Measurements from ENCODE around the gene JADE3.

JADE3 gene

DNA sequence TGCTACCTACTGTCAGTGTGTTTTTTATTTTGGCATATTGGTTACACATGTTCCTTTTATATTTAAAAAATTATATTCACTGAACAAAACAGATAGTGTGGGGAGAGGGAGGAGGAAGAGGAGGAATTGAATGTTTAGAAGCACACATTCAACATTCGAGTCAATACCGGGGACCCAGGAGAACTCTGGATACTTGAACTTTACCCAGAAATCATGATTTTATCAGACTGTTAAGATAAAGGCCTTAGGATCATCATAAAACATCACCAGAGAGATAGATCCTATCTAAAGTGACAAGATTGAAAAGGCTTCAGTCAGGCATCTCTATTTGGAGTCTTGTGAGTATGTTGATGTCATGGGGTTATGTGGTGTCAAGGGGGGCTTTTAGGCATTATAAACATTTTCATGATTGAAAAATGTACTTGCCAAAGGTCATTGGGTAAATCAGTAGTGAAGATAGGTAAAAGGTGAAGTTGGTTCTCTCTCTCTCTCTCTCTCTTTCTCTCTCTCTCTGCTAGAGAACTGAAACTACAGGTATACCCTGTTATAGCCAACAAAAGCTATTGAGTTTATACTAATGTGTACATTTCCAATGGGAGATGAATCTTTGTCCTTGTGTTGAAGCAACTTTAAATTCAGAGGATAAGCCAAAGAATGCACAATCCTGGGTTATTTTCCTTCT, 149.2 kb downstream of the JADE3 start:
- no peaks in the 10 kb centered on the region for H3K27me3 ChIP-seq
- no peaks in the 10 kb centered on the region for H3K9me3 ChIP-seq
- H3K4me1 ChIP-seq: no peaks in the 10 kb centered on the region
- no peaks in the 10 kb centered on the region for H3K36me3 ChIP-seq
- no peak overlapping the region for H3K4me3 ChIP-seq (ENCODE audit: low read depth, low read length)
- DNase-seq: no peak
- TF ChIP-seq, protein P1, sequence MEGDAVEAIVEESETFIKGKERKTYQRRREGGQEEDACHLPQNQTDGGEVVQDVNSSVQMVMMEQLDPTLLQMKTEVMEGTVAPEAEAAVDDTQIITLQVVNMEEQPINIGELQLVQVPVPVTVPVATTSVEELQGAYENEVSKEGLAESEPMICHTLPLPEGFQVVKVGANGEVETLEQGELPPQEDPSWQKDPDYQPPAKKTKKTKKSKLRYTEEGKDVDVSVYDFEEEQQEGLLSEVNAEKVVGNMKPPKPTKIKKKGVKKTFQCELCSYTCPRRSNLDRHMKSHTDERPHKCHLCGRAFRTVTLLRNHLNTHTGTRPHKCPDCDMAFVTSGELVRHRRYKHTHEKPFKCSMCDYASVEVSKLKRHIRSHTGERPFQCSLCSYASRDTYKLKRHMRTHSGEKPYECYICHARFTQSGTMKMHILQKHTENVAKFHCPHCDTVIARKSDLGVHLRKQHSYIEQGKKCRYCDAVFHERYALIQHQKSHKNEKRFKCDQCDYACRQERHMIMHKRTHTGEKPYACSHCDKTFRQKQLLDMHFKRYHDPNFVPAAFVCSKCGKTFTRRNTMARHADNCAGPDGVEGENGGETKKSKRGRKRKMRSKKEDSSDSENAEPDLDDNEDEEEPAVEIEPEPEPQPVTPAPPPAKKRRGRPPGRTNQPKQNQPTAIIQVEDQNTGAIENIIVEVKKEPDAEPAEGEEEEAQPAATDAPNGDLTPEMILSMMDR (IDR thresholded peaks at IDR 0.05; ENCODE audit: low read depth, low read length): no peak

DNA sequence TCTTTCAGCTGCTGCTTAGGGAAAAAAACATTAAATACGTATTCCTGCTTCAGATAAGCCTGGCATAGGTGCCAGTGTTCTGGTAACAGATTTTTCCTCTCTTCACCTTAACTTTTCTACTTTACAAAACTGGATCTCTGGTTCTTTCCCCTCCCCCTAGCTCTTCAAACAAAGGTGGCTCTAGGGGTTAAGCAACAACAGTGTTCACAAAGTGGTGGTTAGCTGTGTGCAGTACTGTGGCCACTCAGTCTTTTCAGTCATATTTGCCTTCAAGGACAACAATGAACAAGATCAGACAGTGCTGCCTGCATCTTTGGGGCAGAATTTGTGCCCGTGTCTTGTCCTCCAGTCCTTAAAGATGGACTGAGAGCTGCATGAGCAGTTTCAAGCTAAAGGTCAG, 151.0 kb downstream of the JADE3 start:
- DNase-seq: no peak

DNA sequence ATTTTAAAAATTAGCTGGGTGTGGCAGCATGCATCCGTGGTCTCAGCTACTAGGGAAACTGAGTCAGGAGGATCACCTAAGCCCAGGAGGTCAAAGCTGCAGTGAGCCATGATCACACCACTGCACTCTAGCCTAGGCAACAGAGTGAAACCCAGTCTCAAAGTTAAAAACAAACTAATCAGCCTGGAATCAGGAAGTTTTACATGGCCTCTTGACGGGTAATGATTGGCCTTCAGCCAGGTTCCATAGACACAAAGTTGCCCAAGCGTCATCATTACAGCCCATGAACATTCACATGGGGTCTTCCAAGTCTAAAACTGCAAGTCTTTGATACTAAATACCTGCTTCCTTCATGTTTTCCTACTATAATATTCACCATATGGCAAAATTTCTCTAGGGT, 156.0 kb downstream of the JADE3 start:
- no peaks in the 10 kb centered on the region for H3K27me3 ChIP-seq
- no peaks in the 10 kb centered on the region for H3K9me3 ChIP-seq
- H3K4me3 ChIP-seq (ENCODE audit: low read depth, low read length): no peak overlapping the region
- no peaks in the 10 kb centered on the region for H3K4me1 ChIP-seq
- TF ChIP-seq, protein P1 (IDR thresholded peaks at IDR 0.05; ENCODE audit: low read depth, low read length): no peak
- H3K36me3 ChIP-seq: no peaks in the 10 kb centered on the region
- DNase-seq: no peak

More for the DNA sequence above, 151.0 kb downstream of the JADE3 start:
- H3K27me3 ChIP-seq: no peaks in the 10 kb centered on the region
- no peaks in the 10 kb centered on the region for H3K36me3 ChIP-seq
- no peak overlapping the region for H3K4me3 ChIP-seq (ENCODE audit: low read depth, low read length)
- no peaks in the 10 kb centered on the region for H3K9me3 ChIP-seq
- H3K4me1 ChIP-seq: no peaks in the 10 kb centered on the region
- TF ChIP-seq, protein P1 (IDR thresholded peaks at IDR 0.05; ENCODE audit: low read depth, low read length): no peak

DNA sequence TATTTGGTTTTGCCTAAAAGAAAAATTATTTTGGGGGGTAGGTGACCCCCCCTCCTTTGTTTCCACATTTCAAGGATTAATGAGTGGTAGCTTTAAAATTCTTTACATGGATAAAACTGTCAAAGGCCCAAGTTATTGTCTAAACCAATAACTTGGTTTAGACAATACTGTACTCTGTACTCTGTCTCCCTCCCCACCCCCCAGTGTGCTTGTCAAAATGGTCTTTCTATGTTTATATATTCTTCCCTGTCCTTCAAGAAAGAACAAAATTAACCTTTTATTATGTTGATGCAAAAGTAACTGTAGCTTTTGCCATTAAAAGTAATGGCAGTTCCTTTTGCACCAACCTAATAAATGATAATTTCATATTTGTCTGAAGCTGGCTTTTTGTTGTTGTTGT, 156.5 kb downstream of the JADE3 start:
- Histone ChIP-seq H3K9me3 (no peaks in the 10 kb centered on the region), H3K27me3 (no peaks in the 10 kb centered on the region), H3K4me1 (no peaks in the 10 kb centered on the region), H3K36me3 (no peaks in the 10 kb centered on the region), H3K4me3 (ENCODE audit: low read depth, low read length) (no peak overlapping the region)
- DNase-seq: no peak
- TF ChIP-seq, protein P1 (IDR thresholded peaks at IDR 0.05; ENCODE audit: low read depth, low read length): no peak

DNA sequence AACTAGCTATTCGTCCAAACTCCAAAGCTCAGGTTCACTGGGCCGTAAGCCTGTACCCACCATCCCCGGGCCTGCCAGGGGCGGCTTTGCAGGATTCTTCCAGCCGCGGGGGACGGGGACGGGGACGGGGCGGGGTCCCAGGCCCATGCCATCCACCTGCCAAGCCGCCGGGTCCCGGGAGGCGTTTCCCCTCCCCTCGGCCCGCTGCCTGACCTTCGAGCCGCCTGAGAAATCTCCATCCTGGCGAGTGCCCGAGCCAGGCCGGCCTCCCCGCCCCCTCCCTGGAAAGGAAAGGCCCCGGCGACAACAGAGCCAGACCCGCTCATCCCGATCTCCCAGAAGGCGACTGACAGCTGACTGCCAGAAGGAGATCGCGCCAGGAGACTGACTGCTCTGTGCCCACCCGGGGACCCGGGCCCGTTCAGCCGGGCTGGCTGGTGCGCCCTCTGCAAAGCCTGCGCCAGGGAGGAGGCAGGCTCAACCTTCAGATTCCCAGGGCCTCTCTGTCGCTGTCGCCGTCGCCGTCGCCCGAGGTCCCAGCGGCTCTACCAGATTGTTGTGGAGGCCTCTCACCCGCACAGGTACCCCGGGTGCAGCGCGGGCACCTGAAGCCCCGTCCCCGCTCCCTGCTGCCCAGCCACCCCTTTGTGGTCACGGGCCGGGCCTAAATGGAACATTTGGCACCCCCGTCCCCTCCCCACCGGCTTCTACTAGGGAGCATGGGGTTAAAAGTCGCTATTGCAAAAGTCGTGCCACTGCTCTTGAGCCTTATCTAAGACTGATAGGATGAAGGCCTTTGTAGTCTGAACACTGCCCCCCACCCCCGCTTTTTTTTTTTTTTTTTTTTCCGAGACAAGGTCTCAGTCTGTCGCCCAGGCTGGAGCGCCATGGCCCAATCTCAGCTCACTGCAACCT, 166.2 kb downstream of the JADE3 start, which contains the start of gene RGN:
Gene RGN (plus strand): TSS at position 315 of the 915 bp plus-strand sequence. CDS start 2,702 bp downstream, outside the sequence.
- Histone ChIP-seq H3K9me3 (no peaks in the 10 kb centered on the region), H3K4me1 (no peaks in the 10 kb centered on the region), H3K4me3 (ENCODE audit: low read depth, low read length) (no peak within 1 kb of the TSS), H3K27me3 (no peaks in the 10 kb centered on the region), H3K36me3 (no peaks in the 10 kb centered on the region)
- DNase-seq: no peak
- TF ChIP-seq, protein P1 (IDR thresholded peaks at IDR 0.05; ENCODE audit: low read depth, low read length): no peak
